GM23248 (cell line): Measurements from ENCODE around the gene FOXI2. TPM values are rescaled to one million over a fixed set of nuclear protein-coding genes. Genes with fewer than 3 reads are reported as not detected.

Source experiments
- DNase-seq: peaks from one replicate; pipeline ENCODE4 v3.0.0-alpha.2; 2015
- H2AFZ ChIP-seq: fragments of 200-600 bp; sonication (generic); 2 replicates; pipeline ENCODE4 v1.6.1; 2016; ENCODE audit warnings: antibody characterized with exemption
- H3F3A ChIP-seq: fragments of 200-600 bp; sonication (generic); 2 replicates; pipeline ENCODE4 v1.6.1; 2016; ENCODE audit warnings: mild to moderate bottlenecking, antibody characterized with exemption, mixed run types; ENCODE audit not compliant: insufficient read depth
- H3K27ac ChIP-seq: fragments of 200-600 bp; sonication (generic); 2 replicates; pipeline ENCODE4 v1.5.1; 2016; ENCODE audit warnings: mild to moderate bottlenecking
- H3K27me3 ChIP-seq: fragments of 200-600 bp; sonication (generic); replicated peaks from 2 replicates; pipeline ENCODE4 v1.6.1; 2016; ENCODE audit warnings: mild to moderate bottlenecking; ENCODE audit not compliant: insufficient read depth
- H3K36me3 ChIP-seq: fragments of 200-600 bp; sonication (generic); 2 replicates; pipeline ENCODE4 v1.6.1; 2016; ENCODE audit warnings: low read depth, mild to moderate bottlenecking
- H3K4me1 ChIP-seq: fragments of 200-600 bp; sonication (generic); 2 replicates; pipeline ENCODE4 v1.6.1; 2016; ENCODE audit warnings: mild to moderate bottlenecking; ENCODE audit not compliant: insufficient read depth
- H3K4me2 ChIP-seq: fragments of 200-600 bp; sonication (generic); one replicate; pipeline ENCODE4 v1.6.1; 2016; ENCODE audit warnings: mild to moderate bottlenecking; ENCODE audit not compliant: unreplicated experiment
- H3K4me3 ChIP-seq: fragments of 200-600 bp; sonication (generic); 2 replicates; pipeline ENCODE4 v1.5.1; 2016; ENCODE audit warnings: mild to moderate bottlenecking
- H3K79me2 ChIP-seq: fragments of 200-600 bp; sonication (generic); 2 replicates; pipeline ENCODE4 v1.6.1; 2016; ENCODE audit warnings: mild to moderate bottlenecking; ENCODE audit not compliant: insufficient read depth
- H3K9ac ChIP-seq: fragments of 200-600 bp; sonication (generic); 2 replicates; pipeline ENCODE4 v1.6.1; 2016; ENCODE audit warnings: mild to moderate bottlenecking
- H3K9me2 ChIP-seq: fragments of 200-600 bp; sonication (generic); 2 replicates; pipeline ENCODE4 v1.6.1; 2016; ENCODE audit warnings: mixed run types, mild to moderate bottlenecking, moderate library complexity; ENCODE audit not compliant: insufficient read depth
- H3K9me3 ChIP-seq: fragments of 200-600 bp; sonication (generic); one replicate; pipeline ENCODE4 v1.6.1; 2017; ENCODE audit warnings: low read depth
- H4K20me1 ChIP-seq: fragments of 200-600 bp; sonication (generic); 2 replicates; pipeline ENCODE4 v1.6.0; 2016; ENCODE audit not compliant: insufficient read depth
- EZH2 ChIP-seq: fragments of 200-600 bp; sonication (generic); IDR thresholded peaks from 2 replicates; pipeline ENCODE4 v1.6.1; 2018; ENCODE audit warnings: antibody characterized with exemption, mild to moderate bottlenecking; ENCODE audit not compliant: insufficient read depth, poor library complexity, severe bottlenecking
- EZH2phosphoT487 ChIP-seq: fragments of 200-600 bp; sonication (generic); IDR thresholded peaks from 2 replicates; pipeline ENCODE4 v1.6.1; 2018; ENCODE audit warnings: antibody characterized with exemption, moderate library complexity, mild to moderate bottlenecking, low read depth; ENCODE audit not compliant: insufficient read depth
- WGBS, 2 experiments: methylation state at CpG; one replicate each; pipeline ENCODE4 v1.1.6; 2015 to 2017; ENCODE audit warnings: low lambda C conversion rate in 2 of 2, low coverage in 1 of 2; ENCODE audit errors: missing lambda C conversion rate in 2 of 2; 5-methylcytosine and 5-hydroxymethylcytosine counted together
- in situ Hi-C: fragments of 300-500 bp; cut with MboI; formaldehyde crosslinking; loops from 2 replicates; pipeline ENCODE4 v1.15.0; 2020
- polyA plus RNA-seq: library from polyadenylated mRNA; unstranded; fragments of >200 nt; fragmentation: Nextera tagmentation; extraction: Ambion mirVana; gene quantifications from 2 replicates; pipeline ENCODE4 v1.2.1, GENCODE V29; 2016
- total RNA-seq: library from RNA; depleted of rRNA; stranded (reverse); fragments of >200 nt; shearing (Covaris generic); gene quantifications from 2 replicates; pipeline ENCODE4 v1.2.3, GENCODE V29; 2014; rRNA removed

The FOXI2 gene
- total RNA-seq (not detected in 2 replicates), polyA plus RNA-seq (not detected in 2 replicates)

GRCh38 chr10:127736915-127737562 is at the start of gene FOXI2:
Gene FOXI2 (plus strand): TSS chr10:127737185. CDS start chr10:127737274, 89 bp downstream.
- H3K9me3 ChIP-seq: no peaks in the 10 kb centered on the region
- no peaks in the 10 kb centered on the region for H3K79me2 ChIP-seq
- H2AFZ ChIP-seq: no peak within 1 kb of the TSS
- H3K4me2 ChIP-seq: no peak within 1 kb of the TSS
- H3K9me2 ChIP-seq: no peaks in the 10 kb centered on the region
- TF ChIP-seq EZH2phosphoT487 (no peak), EZH2 (no peak)
- no peaks in the 10 kb centered on the region for H4K20me1 ChIP-seq
- H3K4me3 ChIP-seq: no peak within 1 kb of the TSS
- no peak within 1 kb of the TSS for H3K9ac ChIP-seq
- peaks cover 26% of the 10 kb centered on the region for H3K27me3 ChIP-seq
- no peaks in the 10 kb centered on the region for H3K4me1 ChIP-seq
- 3 to 5% methylated on average over 29 to 34 of the region's 66 CpGs for WGBS, 2 experiments
- no peak for DNase-seq
- no peak within 1 kb of the TSS for H3K27ac ChIP-seq
- no peaks in the 10 kb centered on the region for H3F3A ChIP-seq
- no peaks in the 10 kb centered on the region for H3K36me3 ChIP-seq
- in situ Hi-C loops: no loop called here

- Histone ChIP-seq H3F3A (no peaks in the 10 kb centered on the region), H3K27ac (no peak overlapping the region), H3K9me3 (no peaks in the 10 kb centered on the region), H3K4me2 (no peak overlapping the region), H3K9ac (no peak overlapping the region), H4K20me1 (no peaks in the 10 kb centered on the region), H3K79me2 (no peaks in the 10 kb centered on the region), H3K27me3 (no peaks in the 10 kb centered on the region), H3K4me1 (no peaks in the 10 kb centered on the region), H3K4me3 (no peak overlapping the region), H2AFZ (no peak overlapping the region), H3K9me2 (no peaks in the 10 kb centered on the region), H3K36me3 (no peaks in the 10 kb centered on the region)
- TF ChIP-seq EZH2: no peak
- no peak for TF ChIP-seq EZH2phosphoT487
- 20 to 21% methylated on average over 6 of the region's 6 CpGs for WGBS, 2 experiments
- in situ Hi-C loops: no loop called here
- no peak for DNase-seq
Observed at GRCh38 chr10:127687548-127687947, 49.4 kb upstream of the FOXI2 start.

DNA sequence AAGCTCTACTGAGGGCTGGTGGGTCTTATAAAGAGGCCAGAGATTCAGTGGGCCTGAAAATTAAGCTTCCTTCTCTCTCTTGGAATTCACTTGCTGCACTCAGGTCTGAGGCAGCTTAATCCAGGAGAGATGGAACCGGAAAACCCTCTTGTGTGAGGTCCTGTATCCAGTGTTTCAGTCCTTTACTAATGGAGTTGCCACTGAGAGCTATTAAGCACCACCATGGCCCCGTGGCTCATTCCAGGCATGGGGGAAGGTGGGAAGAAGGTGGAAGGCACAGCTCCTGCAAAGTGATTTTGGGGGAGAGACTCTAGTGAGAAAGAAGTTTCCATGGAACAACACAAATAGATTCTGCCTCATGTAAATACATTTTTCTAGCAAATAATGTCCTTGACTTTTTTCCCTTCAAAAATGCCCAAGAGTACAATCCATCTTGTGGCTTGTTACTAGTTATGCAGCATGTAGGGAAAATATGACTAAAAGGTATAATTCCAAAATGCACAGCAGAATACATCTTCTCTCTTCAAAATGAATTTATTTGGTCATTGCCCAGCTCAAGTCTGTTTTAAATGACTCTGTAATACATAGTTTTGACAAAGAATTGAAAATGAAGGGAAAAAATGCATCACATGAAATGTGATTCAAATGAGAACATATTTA is 46.7 kb upstream of the FOXI2 start:
- no peaks in the 10 kb centered on the region for H4K20me1 ChIP-seq
- H3K9me2 ChIP-seq: no peaks in the 10 kb centered on the region
- no peaks in the 10 kb centered on the region for H3K9me3 ChIP-seq
- no peaks in the 10 kb centered on the region for H3K4me1 ChIP-seq
- WGBS, 2 experiments: 25 to 30% methylated on average over 2 of the region's 2 CpGs
- no peak overlapping the region for H3K4me3 ChIP-seq
- no peaks in the 10 kb centered on the region for H3K79me2 ChIP-seq
- H3K4me2 ChIP-seq: no peak overlapping the region
- no peak overlapping the region for H2AFZ ChIP-seq
- no peak overlapping the region for H3K9ac ChIP-seq
- DNase-seq: no peak
- no peaks in the 10 kb centered on the region for H3F3A ChIP-seq
- no peaks in the 10 kb centered on the region for H3K36me3 ChIP-seq
- no peak overlapping the region for H3K27ac ChIP-seq
- no peaks in the 10 kb centered on the region for H3K27me3 ChIP-seq
- TF ChIP-seq EZH2: no peak
- no peak for TF ChIP-seq EZH2phosphoT487
- in situ Hi-C loops: no loop called here

DNA sequence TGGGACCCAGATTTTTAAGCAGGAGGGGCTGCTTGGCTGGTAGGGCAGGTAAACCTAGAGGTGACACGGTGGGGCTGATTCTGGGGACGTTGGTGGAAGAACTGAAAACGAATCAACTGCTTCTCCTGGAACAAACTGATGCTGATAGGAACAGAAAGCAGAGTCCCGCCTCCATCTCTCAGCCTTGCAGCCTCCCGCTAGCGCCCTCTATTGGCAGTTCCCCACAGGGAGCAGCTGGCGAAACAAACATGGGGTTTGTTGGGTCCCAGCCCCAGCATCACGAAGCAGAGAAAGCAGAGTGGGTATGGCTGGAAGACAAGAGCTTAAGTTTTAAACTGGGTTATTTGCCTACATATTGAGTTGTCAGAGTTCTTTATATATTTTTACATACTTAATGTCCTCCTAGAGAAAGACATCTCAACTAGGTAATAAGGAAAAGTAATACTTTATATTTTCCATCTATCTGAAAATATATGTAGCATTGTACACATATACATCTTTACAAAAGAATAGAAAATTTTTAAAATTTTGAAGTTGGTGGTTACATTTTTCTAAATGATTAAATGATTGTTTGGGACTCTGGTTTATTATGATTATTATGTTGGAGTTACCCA is 42.3 kb upstream of the FOXI2 start:
- no peak overlapping the region for H3K4me2 ChIP-seq
- H3K4me1 ChIP-seq: no peaks in the 10 kb centered on the region
- H3K9ac ChIP-seq: no peak overlapping the region
- H3K36me3 ChIP-seq: no peaks in the 10 kb centered on the region
- peak; percentile 25 for DNase-seq
- in situ Hi-C loops: no loop called here
- no peaks in the 10 kb centered on the region for H3F3A ChIP-seq
- WGBS, 2 experiments: 36 to 38% methylated on average over 8 of the region's 8 CpGs
- no peak for TF ChIP-seq EZH2phosphoT487
- no peak for TF ChIP-seq EZH2
- no peak overlapping the region for H3K27ac ChIP-seq
- no peak overlapping the region for H2AFZ ChIP-seq
- no peaks in the 10 kb centered on the region for H3K9me2 ChIP-seq
- H3K9me3 ChIP-seq: no peaks in the 10 kb centered on the region
- H3K4me3 ChIP-seq: no peak overlapping the region
- no peaks in the 10 kb centered on the region for H3K79me2 ChIP-seq
- H3K27me3 ChIP-seq: no peaks in the 10 kb centered on the region
- H4K20me1 ChIP-seq: no peaks in the 10 kb centered on the region
